HG03103 (cell line): ENCODE data around the gene SLC25A53.
A peak's percentile ranks its signal among the peaks of the same experiment; 100 is the strongest.
"Not testable (repeated sequence)": the region's sequence is repeated elsewhere in the genome, so short reads cannot be mapped to it uniquely, and the experiment has no call there.

ENCODE experiments used
- ATAC-seq: cut with Tn5 transposase; IDR thresholded peaks from one replicate; pipeline ENCODE4 v1.9.1; 2021; ENCODE audit warnings: low read depth; ENCODE audit not compliant: unreplicated experiment

Gene SLC25A53

DNA sequence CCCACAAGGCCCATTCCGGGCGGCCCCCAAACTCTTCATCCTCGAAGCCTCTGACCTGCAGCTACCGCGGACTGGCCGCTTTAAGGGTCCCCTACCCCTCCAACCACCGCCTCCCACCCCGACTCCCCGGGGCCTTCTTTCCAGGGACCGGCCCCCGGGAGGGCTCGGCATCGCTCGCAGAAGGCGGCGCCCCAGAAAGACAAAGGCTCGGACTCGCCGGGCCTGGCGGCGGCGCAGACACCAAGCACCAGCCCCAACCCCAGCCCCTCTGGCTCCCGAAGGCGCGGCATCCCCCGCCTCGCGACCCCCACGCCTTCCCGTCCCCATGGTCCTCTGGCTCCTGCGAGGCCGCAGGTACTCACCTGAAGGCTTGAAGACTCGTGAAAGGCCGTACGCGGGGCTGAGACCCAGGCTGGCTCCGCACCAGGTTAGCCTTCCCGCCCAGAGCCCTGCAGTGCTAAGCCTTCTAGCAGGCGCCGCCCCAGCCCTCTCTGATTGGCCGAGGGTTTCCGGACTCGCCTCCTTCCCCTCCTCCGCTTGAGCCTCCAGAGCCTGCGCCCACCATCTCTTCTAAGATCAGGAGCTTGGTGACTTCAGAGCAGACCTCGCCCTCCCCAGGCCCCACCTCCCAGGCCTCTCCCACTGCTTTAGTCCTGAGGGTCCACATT lies 80.9 kb downstream of the SLC25A53 start, which contains the start of gene TMSB15C:
Gene TMSB15C, minus strand, starts transcription at position 459 of the 668 bp plus-strand sequence.
- ATAC-seq, result peak; percentile 95

DNA sequence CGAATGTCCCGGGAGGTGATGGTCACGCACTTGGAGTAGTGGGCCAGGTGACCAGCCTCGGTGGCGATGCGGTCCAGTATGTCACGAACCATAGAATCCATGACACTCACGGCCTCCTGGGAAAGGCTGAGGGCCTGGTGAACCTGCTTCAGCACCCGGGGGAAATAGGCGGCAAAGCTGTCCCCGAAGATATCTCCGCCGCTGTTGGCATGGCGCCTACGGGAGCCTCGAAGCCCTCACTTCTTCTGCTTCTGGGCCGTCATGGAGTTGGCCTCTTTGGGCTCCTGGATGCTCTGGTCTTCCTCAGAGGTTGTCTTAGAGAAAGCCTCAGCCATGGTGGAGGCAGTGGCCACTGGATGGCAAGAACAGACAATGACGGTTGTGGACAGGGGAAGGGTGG lies 94.2 kb downstream of the SLC25A53 start:
- not testable (repeated sequence) for ATAC-seq

DNA sequence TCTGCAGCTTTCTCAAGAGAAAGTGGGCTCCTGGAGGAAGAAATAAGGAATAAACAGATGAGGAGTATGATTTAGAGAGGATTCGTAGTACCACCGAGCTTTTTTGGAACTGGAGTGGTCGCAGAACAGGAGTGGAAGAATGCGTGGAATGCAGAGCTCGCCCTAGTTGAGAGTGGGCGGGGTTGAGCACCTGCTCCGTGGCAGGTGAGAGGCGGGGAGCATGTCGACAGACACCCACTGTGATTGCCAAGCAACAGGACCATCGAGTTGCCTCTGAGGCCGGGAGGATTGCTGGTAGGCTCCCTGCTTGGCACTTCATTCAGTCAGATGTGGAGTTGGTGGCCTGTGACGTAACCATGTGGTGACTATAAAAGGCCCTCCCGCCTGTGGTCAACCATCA lies 101.9 kb downstream of the SLC25A53 start:
- not testable (repeated sequence) for ATAC-seq
